ENCODE data around the gene PPY.

GRCh38 chr17:43976963-43977837 is 34.9 kb upstream of the PPY start:
- TF ChIP-seq CTCF (IDR thresholded peaks at IDR 0.05) (no peak), POLR2A (IDR thresholded peaks at IDR 0.05) (no peak)

All from heart left ventricle (tissue), 13 donors.